BJ (cell line): Measurements from ENCODE around the gene NDUFV1. TPM values are rescaled to one million over a fixed set of nuclear protein-coding genes. Genes with fewer than 3 reads are reported as not detected.

Experiments
- CTCF ChIA-PET: fragments of 350-600 bp; formaldehyde crosslinking; extraction: SDS; loops from one replicate; lab custom pipeline; 2021; ENCODE audit warnings: antibody characterized with exemption, inconsistent platforms; lab: Yijun Ruan, JAX
- POLR2A ChIA-PET: fragments of 300-600 bp; sonication (Branson Sonifier 250); formaldehyde crosslinking; extraction: SDS; loops from one replicate; lab custom pipeline; 2021; ENCODE audit warnings: antibody characterized with exemption; lab: Charles Lee
- DNase-seq: peaks from one replicate; pipeline ENCODE4 v3.0.0-alpha.2; 2011; ENCODE audit warnings: low read depth
- H3K27me3 ChIP-seq: 2 replicates; pipeline ENCODE4 v1.6.0; 2011; ENCODE audit warnings: low read length; ENCODE audit not compliant: control insufficient read depth, insufficient read depth
- H3K36me3 ChIP-seq: 2 replicates; pipeline ENCODE4 v1.5.1; 2011; ENCODE audit warnings: low read length; ENCODE audit not compliant: control insufficient read depth, insufficient read depth
- H3K4me3 ChIP-seq: 2 replicates; pipeline ENCODE4 v1.5.1; 2011; ENCODE audit warnings: low read depth, mild to moderate bottlenecking, control low read depth, low read length
- CTCF ChIP-seq: IDR thresholded peaks from 2 replicates; pipeline ENCODE4 v1.5.1; 2011; ENCODE audit warnings: low read depth, mild to moderate bottlenecking, control low read depth, inconsistent platforms, low read length, moderate library complexity; ENCODE audit not compliant: insufficient read depth
- polyA plus RNA-seq: library from polyadenylated mRNA; depleted of rRNA; stranded (reverse); fragments of >200 nt; gene quantifications from 2 replicates; pipeline ENCODE4 v1.2.3, GENCODE V29; 2011

NDUFV1 gene
- polyA plus RNA-seq, 1 experiment, result 149 TPM

GRCh38 chr11:67640021-67640757 lies 33.5 kb downstream of the NDUFV1 start:
- no peaks in the 10 kb centered on the region for H3K36me3 ChIP-seq
- no peak overlapping the region for H3K4me3 ChIP-seq
- H3K27me3 ChIP-seq, result 0 out of 2 replicates have a peak, but pooled peaks cover 5% of the 10 kb centered on the region
- peak; percentile 73 for TF ChIP-seq CTCF
- ChIA-PET POLR2A (no interaction called here), CTCF (interaction anchor here (1.3 to 2.6 kb wide), 2 partner anchors 11 to 12 kb away, joined by 3 to 11 read pairs; no protein-coding TSS in a partner anchor)
- no peak for DNase-seq

GRCh38 chr11:67640758-67641337 lies 34.1 kb downstream of the NDUFV1 start:
- TF ChIP-seq CTCF, result no peak
- ChIA-PET POLR2A (no interaction called here), CTCF (interaction anchor here (1.3 kb wide), 1 partner anchor 12 kb away, joined by 3 read pairs; no protein-coding TSS in a partner anchor)
- 0 out of 2 replicates have a peak, but pooled peaks cover 5% of the 10 kb centered on the region for H3K27me3 ChIP-seq
- no peak for DNase-seq
- H3K36me3 ChIP-seq, result no peaks in the 10 kb centered on the region
- H3K4me3 ChIP-seq, result no peak overlapping the region

- 0 out of 2 replicates have a peak, but pooled peaks cover 5% of the 10 kb centered on the region for H3K27me3 ChIP-seq
- CTCF ChIA-PET, result interaction anchor here (2.7 kb wide), 1 partner anchor 12 kb away, joined by 6 read pairs; the partner anchor contains the start of gene NUDT8
- no peak for TF ChIP-seq CTCF
Measured at GRCh38 chr11:67641338-67642172, 34.8 kb downstream of the NDUFV1 start.

GRCh38 chr11:67642173-67643120 lies 35.7 kb downstream of the NDUFV1 start:
- Histone ChIP-seq H3K27me3 (0 out of 2 replicates have a peak, but pooled peaks cover 5% of the 10 kb centered on the region), H3K36me3 (no peaks in the 10 kb centered on the region), H3K4me3 (no peak overlapping the region)
- POLR2A ChIA-PET, result no interaction called here
- no peak for DNase-seq
- CTCF ChIA-PET, result interaction anchor here (0.5 to 2.7 kb wide), 2 partner anchors 13 to 46 kb away, joined by 3 to 6 read pairs; partner anchors contain the start of gene NUDT8
- TF ChIP-seq CTCF, result no peak

More at GRCh38 chr11:67641338-67642172, 34.8 kb downstream of the NDUFV1 start:
- no peak for DNase-seq
- Histone ChIP-seq H3K36me3 (no peaks in the 10 kb centered on the region), H3K4me3 (no peak overlapping the region)
- POLR2A ChIA-PET, result no interaction called here
